ENCODE measurements around the gene ABCC11. TPM values are rescaled to one million over a fixed set of nuclear protein-coding genes. Genes with fewer than 3 reads are reported as not detected.
A peak's percentile ranks its signal among the peaks of the same experiment; 100 is the strongest.

The ABCC11 gene
- polyA plus RNA-seq, 2 of the 4 experiments (the other 2 are of a cell fraction) = 0.19 to 0.21 TPM

GRCh38 chr16:48157794-48158193 is 89.5 kb downstream of the ABCC11 start:
- H3K4me1 ChIP-seq = peaks cover 34% of the 10 kb centered on the region
- H3K9me3 ChIP-seq = no peaks in the 10 kb centered on the region
- CTCF ChIA-PET = interaction anchor here (0.8 to 3.7 kb wide), 21 partner anchors 11 to 1210 kb away, joined by 3 to 20 read pairs (median 4); no protein-coding TSS in a partner anchor
- no peak; a peak in 1 of 6 replicates for ATAC-seq
- DNase-seq (ENCODE audit: low read depth in 1 of 2, low spot score in 1 of 2) = no peak
- H3K4me2 ChIP-seq = peak overlapping the region; percentile 55
- no peak overlapping the region for H3K4me3 ChIP-seq
- FAIRE-seq = no peak
- POLR2A ChIA-PET = no interaction called here
- 74% methylated on average over 4 of the region's 4 CpGs for WGBS (ENCODE audit: missing lambda C conversion rate)
- TF ChIP-seq MAX (IDR thresholded peaks at IDR 0.05) = 0 out of 2 replicates have a peak, but pooled peaks have one; percentile 9
- no peak for TF ChIP-seq ELK1 (IDR thresholded peaks at IDR 0.05; ENCODE audit: low read depth, low read length)
- peak overlapping the region; percentile 72 to 85; a peak in 5 of 6 replicates for H3K27ac ChIP-seq

- no peaks in the 10 kb centered on the region for H3K9me3 ChIP-seq
- H3K4me1 ChIP-seq = peaks cover 34% of the 10 kb centered on the region
- 77% methylated on average over 11 of the region's 11 CpGs for WGBS (ENCODE audit: missing lambda C conversion rate)
- ChIA-PET POLR2A (interaction anchor here (1.5 kb wide), 1 partner anchor 31 kb away, joined by 4 read pairs; no protein-coding TSS in a partner anchor), CTCF (interaction anchor here (0.5 to 3.7 kb wide), 36 partner anchors 9 to 1298 kb away, joined by 3 to 20 read pairs (median 3); no protein-coding TSS in a partner anchor)
- TF ChIP-seq MYC (IDR thresholded peaks at IDR 0.05; ENCODE audit: borderline replicate concordance, low read length) (no peak), PBX3 (IDR thresholded peaks at IDR 0.05) (no peak), HMGXB4 (CRISPR knock-in tag; IDR thresholded peaks at IDR 0.05; ENCODE audit: borderline replicate concordance) (no peak), BCL3 (IDR thresholded peaks at IDR 0.05) (no peak), NPAS2 (CRISPR knock-in tag; IDR thresholded peaks at IDR 0.05; ENCODE audit: borderline replicate concordance) (no peak), PHF8 (IDR thresholded peaks at IDR 0.05; ENCODE audit: borderline replicate concordance, low read depth) (no peak), JUNB (IDR thresholded peaks at IDR 0.05) (no peak), REST (IDR thresholded peaks at IDR 0.05) (no peak)
- ATAC-seq = no peak
- H3K27ac ChIP-seq = peak overlapping the region; percentile 72 to 85; a peak in 5 of 6 replicates
- H3K4me2 ChIP-seq = peak overlapping the region; percentile 55; the same call in 1 of the 3 replicates
- FAIRE-seq = no peak
- DNase-seq (ENCODE audit: low read depth in 1 of 2, low spot score in 1 of 2) = no peak
- no peak overlapping the region for H3K4me3 ChIP-seq
These were observed 90.0 kb downstream of the ABCC11 start for GRCh38 chr16:48157302-48157701.

GRCh38 chr16:48156790-48157209 is 90.5 kb downstream of the ABCC11 start:
- FAIRE-seq = peak; percentile 7
- peaks cover 34% of the 10 kb centered on the region for H3K4me1 ChIP-seq
- TF ChIP-seq FOSB (CRISPR knock-in tag; IDR thresholded peaks at IDR 0.05) (0 out of 2 replicates have a peak, but pooled peaks have one; percentile 37), MAX (IDR thresholded peaks at IDR 0.05) (peak; percentile 98), POLR2A (IDR thresholded peaks at IDR 0.05; ENCODE audit: low read length) (no peak), EHF (CRISPR knock-in tag; IDR thresholded peaks at IDR 0.05) (no peak), RFX5 (IDR thresholded peaks at IDR 0.05) (no peak), NPAS2 (CRISPR knock-in tag; IDR thresholded peaks at IDR 0.05; ENCODE audit: borderline replicate concordance) (peak; percentile 67; the same call in 1 of the 2 replicates), SMC3 (IDR thresholded peaks at IDR 0.05) (peak; percentile 98), JUN (IDR thresholded peaks at IDR 0.05) (0 out of 5 replicates have a peak, but pooled peaks of 1 of the 2 experiments have one; percentile 20), HOXB13 (CRISPR knock-in tag; IDR thresholded peaks at IDR 0.05; ENCODE audit: low read depth) (peak; percentile 62; the same call in 1 of the 2 replicates), E2F6 (IDR thresholded peaks at IDR 0.05; ENCODE audit: borderline replicate concordance, low read depth) (peak; percentile 78), NFE2L2 (conservative IDR thresholded peaks at IDR 0.05; ENCODE audit: low read length) (no peak), MYC (IDR thresholded peaks at IDR 0.05; ENCODE audit: borderline replicate concordance, low read length) (peak; percentile 85; the same call in 1 of the 2 replicates), RAD21 (conservative IDR thresholded peaks at IDR 0.05 in 1 of 2, IDR thresholded peaks at IDR 0.05 in 1 of 2) (peak; percentile 97 to 98)

More at GRCh38 chr16:48156790-48157209, 90.5 kb downstream of the ABCC11 start:
- no peak overlapping the region for H3K4me3 ChIP-seq
- WGBS (ENCODE audit: missing lambda C conversion rate) = 16% methylated on average over 16 of the region's 16 CpGs
- ChIA-PET CTCF (interaction anchor here (0.5 to 3.7 kb wide), 39 partner anchors 10 to 1297 kb away, joined by 3 to 20 read pairs (median 3); no protein-coding TSS in a partner anchor), POLR2A (interaction anchor here (1.5 kb wide), 1 partner anchor 30 kb away, joined by 4 read pairs; no protein-coding TSS in a partner anchor)
- DNase-seq (ENCODE audit: low read depth in 1 of 2, low spot score in 1 of 2) (peak; percentile 66 to 88), ATAC-seq (peak; percentile 82 to 90)
- H3K4me2 ChIP-seq = peak overlapping the region; percentile 52
- H3K27ac ChIP-seq = peak overlapping the region; percentile 72 to 85
- no peaks in the 10 kb centered on the region for H3K9me3 ChIP-seq
